H9 (cell line): Measurements from ENCODE around the gene PROC. TPM values are rescaled to one million over a fixed set of nuclear protein-coding genes. Genes with fewer than 3 reads are reported as not detected.

Experiments used
- DNase-seq: peaks from one replicate; pipeline ENCODE4 v3.0.0-alpha.2; 2017
- H2AFZ ChIP-seq: one replicate; pipeline ENCODE4 v1.6.1; 2013; ENCODE audit warnings: mild to moderate bottlenecking, low read length, control low read depth, moderate library complexity
- H2AK5ac ChIP-seq: 2 replicates; pipeline ENCODE4 v1.6.1; 2013; ENCODE audit warnings: low read length, control low read depth, mixed read lengths; ENCODE audit not compliant: insufficient read length
- H2BK120ac ChIP-seq: one replicate; pipeline ENCODE4 v1.6.1; 2013; ENCODE audit warnings: low read depth, mild to moderate bottlenecking, low read length, control low read depth, inconsistent platforms; ENCODE audit not compliant: poor library complexity, severe bottlenecking
- H2BK12ac ChIP-seq: 2 replicates; pipeline ENCODE4 v1.6.1; 2013; ENCODE audit warnings: low read length, control low read depth, mixed read lengths, low read depth; ENCODE audit not compliant: insufficient read length
- H2BK15ac ChIP-seq: 2 replicates; pipeline ENCODE4 v1.6.1; 2013; ENCODE audit warnings: low read depth, low read length, control low read depth
- H2BK20ac ChIP-seq: one replicate; pipeline ENCODE4 v1.6.1; 2013; ENCODE audit warnings: low read depth, mild to moderate bottlenecking, low read length, control low read depth, inconsistent platforms; ENCODE audit not compliant: poor library complexity, severe bottlenecking
- H2BK5ac ChIP-seq: 2 replicates; pipeline ENCODE4 v1.6.1; 2013; ENCODE audit warnings: low read length, control low read depth, mixed read lengths; ENCODE audit not compliant: insufficient read length
- H3K14ac ChIP-seq: 2 replicates; pipeline ENCODE4 v1.6.1; 2013; ENCODE audit warnings: low read length, control low read depth; ENCODE audit not compliant: insufficient read depth
- H3K18ac ChIP-seq: 2 replicates; pipeline ENCODE4 v1.6.1; 2013; ENCODE audit warnings: low read depth, mild to moderate bottlenecking, mixed read lengths, low read length, control low read depth; ENCODE audit not compliant: insufficient read length
- H3K23ac ChIP-seq: 2 replicates; pipeline ENCODE4 v1.6.1; 2013; ENCODE audit warnings: low read length, control low read depth, mixed read lengths, low read depth; ENCODE audit not compliant: insufficient read length
- H3K23me2 ChIP-seq: 2 replicates; pipeline ENCODE4 v1.6.1; 2013; ENCODE audit warnings: low read depth, mild to moderate bottlenecking, mixed read lengths, low read length, control low read depth; ENCODE audit not compliant: insufficient read length, poor library complexity, severe bottlenecking
- H3K27ac ChIP-seq: 2 replicates; pipeline ENCODE4 v1.5.1; 2013; ENCODE audit warnings: low read length, control low read depth, mixed read lengths, low read depth; ENCODE audit not compliant: insufficient read length
- H3K27me3 ChIP-seq: 2 replicates; pipeline ENCODE4 v1.6.1; 2013; ENCODE audit warnings: low read length, control low read depth, inconsistent platforms; ENCODE audit not compliant: insufficient read depth
- H3K4ac ChIP-seq: 2 replicates; pipeline ENCODE4 v1.6.1; 2013; ENCODE audit warnings: low read depth, mild to moderate bottlenecking, control low read depth, inconsistent platforms, low read length, moderate library complexity
- H3K4me1 ChIP-seq: 2 replicates; pipeline ENCODE4 v1.6.1; 2013; ENCODE audit warnings: low read length, control low read depth, inconsistent platforms; ENCODE audit not compliant: insufficient read depth
- H3K4me2 ChIP-seq: 2 replicates; pipeline ENCODE4 v1.6.1; 2013; ENCODE audit warnings: low read length, control low read depth, mixed read lengths; ENCODE audit not compliant: insufficient read length, insufficient read depth
- H3K56ac ChIP-seq: 2 replicates; pipeline ENCODE4 v1.6.1; 2013; ENCODE audit warnings: low read depth, mild to moderate bottlenecking, mixed read lengths, low read length, control low read depth; ENCODE audit not compliant: insufficient read length
- H3K79me1 ChIP-seq: 2 replicates; pipeline ENCODE4 v1.6.1; 2013; ENCODE audit warnings: low read depth, mild to moderate bottlenecking, moderate library complexity, low read length, control low read depth, inconsistent platforms; ENCODE audit not compliant: insufficient read depth, poor library complexity, severe bottlenecking
- H3K79me2 ChIP-seq: 2 replicates; pipeline ENCODE4 v1.6.1; 2013; ENCODE audit warnings: low read length, control low read depth, inconsistent platforms; ENCODE audit not compliant: insufficient read depth
- H3K9ac ChIP-seq: 2 replicates; pipeline ENCODE4 v1.6.1; 2013; ENCODE audit warnings: low read length, control low read depth, mixed read lengths; ENCODE audit not compliant: insufficient read length; ENCODE audit errors: extremely low read depth
- H3K9me3 ChIP-seq: one replicate; pipeline ENCODE4 v1.6.1; 2013; ENCODE audit warnings: low read depth, low read length, inconsistent platforms; ENCODE audit not compliant: control insufficient read depth
- H3T11ph ChIP-seq: one replicate; pipeline ENCODE4 v1.6.1; 2013; ENCODE audit warnings: mild to moderate bottlenecking, low read length, control low read depth, inconsistent platforms
- H4K20me1 ChIP-seq: one replicate; pipeline ENCODE4 v1.6.1; 2013; ENCODE audit not compliant: control insufficient read depth, insufficient read length, insufficient read depth
- H4K5ac ChIP-seq: 2 replicates; pipeline ENCODE4 v1.6.1; 2013; ENCODE audit warnings: low read depth, mild to moderate bottlenecking, mixed read lengths, low read length, control low read depth; ENCODE audit not compliant: insufficient read length
- H4K8ac ChIP-seq: replicated peaks from 2 replicates; pipeline ENCODE4 v1.6.1; 2013; ENCODE audit warnings: low read length, control low read depth, mixed read lengths, low read depth; ENCODE audit not compliant: insufficient read length
- H4K91ac ChIP-seq: 2 replicates; pipeline ENCODE4 v1.6.1; 2013; ENCODE audit warnings: low read depth, mild to moderate bottlenecking, moderate library complexity, mixed read lengths, low read length, control low read depth; ENCODE audit not compliant: insufficient read length
- H3K27ac Mint-ChIP-seq, 3 experiments: 2 replicates in 2 of 3; 3 replicates in 1 of 3; pipeline ENCODE4 v1.8.0; 2020 to 2021; ENCODE audit warnings: mixed read lengths in 3 of 3, mild to moderate bottlenecking in 1 of 3, moderate library complexity in 1 of 3
- H3K27me3 Mint-ChIP-seq: 2 replicates; pipeline ENCODE4 v1.8.0; 2021; ENCODE audit warnings: low read depth, mild to moderate bottlenecking, moderate library complexity, mixed read lengths
- H3K36me3 Mint-ChIP-seq, 3 experiments: 2 replicates in 2 of 3; 3 replicates in 1 of 3; pipeline ENCODE4 v1.8.0; 2020 to 2021; ENCODE audit warnings: low read depth in 3 of 3, mixed read lengths in 3 of 3; ENCODE audit not compliant: insufficient read depth in 1 of 3
- H3K4me1 Mint-ChIP-seq, 2 experiments: 2 replicates each; pipeline ENCODE4 v1.8.0; 2020; ENCODE audit warnings: mixed read lengths in 2 of 2
- H3K4me3 Mint-ChIP-seq, 2 experiments: 2 replicates in 1 of 2; 3 replicates in 1 of 2; pipeline ENCODE4 v1.8.0; 2020 to 2021; ENCODE audit warnings: mild to moderate bottlenecking in 2 of 2, mixed read lengths in 2 of 2, moderate library complexity in 1 of 2
- H3K9me3 Mint-ChIP-seq, 2 experiments: 2 replicates in 1 of 2; 3 replicates in 1 of 2; pipeline ENCODE4 v1.8.0; 2020; ENCODE audit warnings: mild to moderate bottlenecking in 2 of 2, mixed read lengths in 2 of 2, moderate library complexity in 1 of 2
- WGBS: extraction: QIAGEN DNeasy Blood & Tissue Kit; methylation state at CpG from one replicate; pipeline ENCODE4 v1.1.7; 2013; ENCODE audit warnings: missing lambda C conversion rate, low lambda C conversion rate, mixed read lengths; ENCODE audit not compliant: insufficient read length; ENCODE audit errors: extremely low coverage; 5-methylcytosine and 5-hydroxymethylcytosine counted together
- total RNA-seq: library from RNA; stranded (reverse); gene quantifications from 2 replicates; pipeline ENCODE4 v1.2.1, GENCODE V29; 2021
- TF ChIP-seq, protein P1 (sequence below): fragments of 200-600 bp; sonication (generic); conservative IDR thresholded peaks from 3 replicates; pipeline ENCODE4 v1.8.0; 2021; ENCODE audit warnings: antibody characterized with exemption, mild to moderate bottlenecking

Gene PROC
- total RNA-seq, 1 experiment from 2014 or later, result 0.61 TPM

DNA sequence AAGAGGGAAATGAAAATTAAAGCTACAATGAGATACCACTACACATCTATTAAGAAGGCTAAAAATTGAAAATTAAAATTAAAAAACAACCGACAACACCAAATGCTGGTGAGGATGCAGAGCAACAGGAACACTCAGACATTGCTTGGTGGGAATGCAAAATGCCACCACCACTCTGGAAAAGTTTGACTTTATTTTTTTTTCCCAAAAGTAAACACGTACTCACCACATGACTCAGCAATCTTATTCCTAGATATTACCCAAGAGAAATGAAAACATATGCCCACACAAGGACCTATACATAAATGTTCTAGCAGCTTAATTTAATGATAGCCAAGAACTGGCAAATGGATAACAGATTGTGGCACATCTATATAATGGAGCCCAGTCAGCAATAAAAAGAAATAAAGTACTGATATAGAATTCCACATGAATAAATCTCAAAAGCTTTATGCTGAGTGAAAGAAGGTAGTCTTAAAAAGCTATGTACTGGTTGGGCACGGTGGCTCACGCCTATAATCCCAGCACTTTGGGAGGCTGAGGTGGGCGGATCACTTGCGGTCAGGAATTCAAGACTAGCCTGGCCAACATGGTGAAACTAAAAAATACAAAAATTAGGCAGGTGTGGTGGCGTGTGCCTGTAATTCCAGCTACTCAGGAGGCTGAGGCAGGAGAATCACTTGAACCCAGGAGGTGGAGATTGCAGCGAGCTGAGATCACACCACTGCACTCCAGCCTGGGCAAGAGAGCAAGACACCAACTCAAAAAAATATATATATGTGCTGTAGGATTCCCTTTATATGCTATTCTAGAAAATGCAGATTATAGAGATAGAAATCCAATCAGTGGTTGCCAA, 4.2 kb upstream of the PROC start:
- H3K27ac Mint-ChIP-seq, result no peak overlapping the region

More for the DNA sequence above, 4.2 kb upstream of the PROC start:
- Histone ChIP-seq H3K18ac (no peak overlapping the region), H3K79me1 (no peaks in the 10 kb centered on the region), H3K23ac (no peak overlapping the region), H3K4me1 (no peaks in the 10 kb centered on the region), H3K9ac (no peak overlapping the region), H3K56ac (no peak overlapping the region), H2AFZ (no peak overlapping the region), H2AK5ac (no peak overlapping the region), H2BK15ac (no peak overlapping the region), H3K14ac (no peak overlapping the region), H3K27me3 (peaks cover 4% of the 10 kb centered on the region; the same call in 1 of the 2 replicates), H3K79me2 (no peaks in the 10 kb centered on the region), H2BK120ac (no peak overlapping the region), H4K8ac (no peak overlapping the region), H3T11ph (no peak overlapping the region), H3K4me2 (no peak overlapping the region), H3K9me3 (no peaks in the 10 kb centered on the region), H2BK12ac (no peak overlapping the region), H2BK20ac (no peak overlapping the region), H3K4ac (no peak overlapping the region), H4K20me1 (no peaks in the 10 kb centered on the region), H2BK5ac (no peak overlapping the region), H3K23me2 (peaks cover 6% of the 10 kb centered on the region), H4K5ac (no peak overlapping the region), H3K27ac (no peak overlapping the region), H4K91ac (no peak overlapping the region)
- DNase-seq, result no peak
- H3K4me1 Mint-ChIP-seq, result peaks cover 10% of the 10 kb centered on the region in 2 experiments
- H3K36me3 Mint-ChIP-seq, result peaks cover 0 to 16% (median 4%) of the 10 kb centered on the region in 3 experiments; a peak in 3 of 7 replicates
- H3K27me3 Mint-ChIP-seq, result peaks cover 55% of the 10 kb centered on the region
- peaks cover 4% of the 10 kb centered on the region in 2 experiments; a peak in 3 of 5 replicates for H3K9me3 Mint-ChIP-seq
- H3K4me3 Mint-ChIP-seq, result no peak overlapping the region
- TF ChIP-seq, protein P1, sequence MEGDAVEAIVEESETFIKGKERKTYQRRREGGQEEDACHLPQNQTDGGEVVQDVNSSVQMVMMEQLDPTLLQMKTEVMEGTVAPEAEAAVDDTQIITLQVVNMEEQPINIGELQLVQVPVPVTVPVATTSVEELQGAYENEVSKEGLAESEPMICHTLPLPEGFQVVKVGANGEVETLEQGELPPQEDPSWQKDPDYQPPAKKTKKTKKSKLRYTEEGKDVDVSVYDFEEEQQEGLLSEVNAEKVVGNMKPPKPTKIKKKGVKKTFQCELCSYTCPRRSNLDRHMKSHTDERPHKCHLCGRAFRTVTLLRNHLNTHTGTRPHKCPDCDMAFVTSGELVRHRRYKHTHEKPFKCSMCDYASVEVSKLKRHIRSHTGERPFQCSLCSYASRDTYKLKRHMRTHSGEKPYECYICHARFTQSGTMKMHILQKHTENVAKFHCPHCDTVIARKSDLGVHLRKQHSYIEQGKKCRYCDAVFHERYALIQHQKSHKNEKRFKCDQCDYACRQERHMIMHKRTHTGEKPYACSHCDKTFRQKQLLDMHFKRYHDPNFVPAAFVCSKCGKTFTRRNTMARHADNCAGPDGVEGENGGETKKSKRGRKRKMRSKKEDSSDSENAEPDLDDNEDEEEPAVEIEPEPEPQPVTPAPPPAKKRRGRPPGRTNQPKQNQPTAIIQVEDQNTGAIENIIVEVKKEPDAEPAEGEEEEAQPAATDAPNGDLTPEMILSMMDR, result no peak
- no CpG with 5 or more reads among the region's 8 CpGs for WGBS
